NCI-H510A (cell line): ENCODE results near the gene PSMB8.
"Not testable (repeated sequence)": the region's sequence is repeated elsewhere in the genome, so short reads cannot be mapped to it uniquely, and the experiment has no call there.

Source experiments
- DNase-seq: peaks from one replicate; lab custom pipeline; 2025; lab: John Stamatoyannopoulos, UW

The PSMB8 gene

GRCh38 chr6:32838114-32838958 is 5.5 kb downstream of the PSMB8 start, which contains the start of gene TAP2:
Gene TAP2, minus strand, starts transcription at chr6:32838739. Its CDS starts 506 bp downstream, at chr6:32838233.
- DNase-seq, result peak; percentile 87

GRCh38 chr6:32837651-32838113 is 6.2 kb downstream of the PSMB8 start:
- DNase-seq, result no peak

GRCh38 chr6:32836873-32837272 is 7.0 kb downstream of the PSMB8 start:
- DNase-seq, result no peak

GRCh38 chr6:32835167-32835893 is 8.5 kb downstream of the PSMB8 start:
- DNase-seq, result no peak

- no peak for DNase-seq
Measured at GRCh38 chr6:32833664-32834063, 10.2 kb downstream of the PSMB8 start.

- no peak for DNase-seq
Measured at GRCh38 chr6:32832535-32832934, 11.3 kb downstream of the PSMB8 start.

GRCh38 chr6:32830936-32831335 is 12.9 kb downstream of the PSMB8 start:
- no peak for DNase-seq

- no peak for DNase-seq
Measured at GRCh38 chr6:32830017-32830416, 13.8 kb downstream of the PSMB8 start.

- no peak for DNase-seq
Measured at GRCh38 chr6:32829495-32829894, 14.4 kb downstream of the PSMB8 start.

- DNase-seq, result no peak
Measured at GRCh38 chr6:32827025-32827424, 16.8 kb downstream of the PSMB8 start.

GRCh38 chr6:32825966-32826365 is 17.9 kb downstream of the PSMB8 start:
- DNase-seq, result no peak

GRCh38 chr6:32819729-32820128 is 24.1 kb downstream of the PSMB8 start:
- DNase-seq, result no peak

- DNase-seq, result no peak
Measured at GRCh38 chr6:32818867-32819266, 25.0 kb downstream of the PSMB8 start.

- no peak for DNase-seq
Measured at GRCh38 chr6:32816746-32817204, 27.1 kb downstream of the PSMB8 start, which contains the start of gene HLA-DOB. Gene HLA-DOB, minus strand, starts transcription at chr6:32817002. Its CDS starts 51 bp downstream, at chr6:32816951.

- DNase-seq, result no peak
Measured at GRCh38 chr6:32815996-32816395, 27.9 kb downstream of the PSMB8 start.

GRCh38 chr6:32815115-32815514 is 28.7 kb downstream of the PSMB8 start:
- no peak for DNase-seq

- DNase-seq, result no peak
Measured at GRCh38 chr6:32814145-32814544, 29.7 kb downstream of the PSMB8 start.

- DNase-seq, result no peak
Measured at GRCh38 chr6:32809171-32809570, 34.7 kb downstream of the PSMB8 start.

GRCh38 chr6:32807020-32807580 is 36.7 kb downstream of the PSMB8 start:
- no peak for DNase-seq

- not testable (repeated sequence) for DNase-seq
Measured at GRCh38 chr6:32805404-32805803, 38.4 kb downstream of the PSMB8 start.

GRCh38 chr6:32803416-32803815 is 40.4 kb downstream of the PSMB8 start:
- DNase-seq, result no peak

GRCh38 chr6:32799740-32800139 is 44.1 kb downstream of the PSMB8 start:
- no peak for DNase-seq

GRCh38 chr6:32799168-32799567 is 44.7 kb downstream of the PSMB8 start:
- DNase-seq, result no peak
